Large intestine (tissue), 3 donors: Measurements from ENCODE around the gene SH2D6. TPM values are rescaled to one million over a fixed set of nuclear protein-coding genes. Genes with fewer than 3 reads are reported as not detected.

Source experiments
- DNase-seq, 2 donors: peaks; one replicate each; pipeline versions ENCODE4 v3.0.0 to v3.0.0-alpha.2; 2013
- H3K27ac ChIP-seq: one replicate; pipeline ENCODE4 v1.5.1; 2013; ENCODE audit warnings: low read length
- H3K27me3 ChIP-seq: 2 replicates; pipeline ENCODE4 v1.6.1; 2013; ENCODE audit warnings: low read length; ENCODE audit not compliant: control insufficient read depth, insufficient read depth
- H3K36me3 ChIP-seq: 2 replicates; pipeline ENCODE4 v1.6.1; 2013; ENCODE audit warnings: low read length; ENCODE audit not compliant: control insufficient read depth, insufficient read depth
- H3K4me1 ChIP-seq: one replicate; pipeline ENCODE4 v1.6.1; 2013; ENCODE audit warnings: low read length; ENCODE audit not compliant: control insufficient read depth, insufficient read depth
- H3K4me3 ChIP-seq: one replicate; pipeline ENCODE4 v1.5.1; 2013; ENCODE audit warnings: low read length
- H3K9me3 ChIP-seq: one replicate; pipeline ENCODE4 v1.6.1; 2013; ENCODE audit warnings: mild to moderate bottlenecking, low read depth, low read length, moderate library complexity; ENCODE audit not compliant: control insufficient read depth
- WGBS: methylation state at CpG from one replicate; pipeline ENCODE4 v1.1.5; 2013; ENCODE audit warnings: low lambda C conversion rate; ENCODE audit not compliant: insufficient coverage; 5-methylcytosine and 5-hydroxymethylcytosine counted together
- polyA plus RNA-seq: library from polyadenylated mRNA; unstranded; fragments of 120-200 nt; gene quantifications from one replicate; pipeline ENCODE4 v1.2.1, GENCODE V29; 2013

Gene SH2D6
- polyA plus RNA-seq, 1 donor: 3.8 TPM

GRCh38 chr2:85385746-85386145, 32.8 kb upstream of the SH2D6 start:
- WGBS: no CpG with 5 or more reads among the region's 2 CpGs
- peaks cover 53% of the 10 kb centered on the region for H3K36me3 ChIP-seq
- H3K27ac ChIP-seq: no peak overlapping the region
- H3K4me1 ChIP-seq: no peaks in the 10 kb centered on the region
- no peak for DNase-seq
- no peaks in the 10 kb centered on the region for H3K27me3 ChIP-seq
- H3K9me3 ChIP-seq: no peaks in the 10 kb centered on the region
- H3K4me3 ChIP-seq: no peak overlapping the region

GRCh38 chr2:85387754-85388153, 30.8 kb upstream of the SH2D6 start:
- Histone ChIP-seq H3K9me3 (no peaks in the 10 kb centered on the region), H3K27me3 (no peaks in the 10 kb centered on the region), H3K27ac (no peak overlapping the region), H3K4me3 (no peak overlapping the region), H3K36me3 (peaks cover 64% of the 10 kb centered on the region), H3K4me1 (no peaks in the 10 kb centered on the region)
- peak in 1 of 2 donors; percentile 21 for DNase-seq
- no CpG with 5 or more reads among the region's 2 CpGs for WGBS

- H3K4me1 ChIP-seq: no peaks in the 10 kb centered on the region
- WGBS: no CpG with 5 or more reads among the region's 9 CpGs
- H3K36me3 ChIP-seq: peaks cover 61% of the 10 kb centered on the region
- H3K27ac ChIP-seq: no peak overlapping the region
- no peaks in the 10 kb centered on the region for H3K27me3 ChIP-seq
- H3K4me3 ChIP-seq: no peak overlapping the region
- no peaks in the 10 kb centered on the region for H3K9me3 ChIP-seq
- DNase-seq: no peak
Observed at GRCh38 chr2:85388878-85389538, 29.5 kb upstream of the SH2D6 start.

GRCh38 chr2:85390941-85391669, 27.4 kb upstream of the SH2D6 start:
- DNase-seq: peak in 1 of 2 donors; percentile 37
- Histone ChIP-seq H3K36me3 (peaks cover 59% of the 10 kb centered on the region), H3K4me1 (no peaks in the 10 kb centered on the region), H3K27me3 (no peaks in the 10 kb centered on the region), H3K27ac (no peak overlapping the region), H3K4me3 (no peak overlapping the region), H3K9me3 (no peaks in the 10 kb centered on the region)
- no CpG with 5 or more reads among the region's 11 CpGs for WGBS

GRCh38 chr2:85393836-85394235, 24.7 kb upstream of the SH2D6 start:
- H3K27ac ChIP-seq: no peak overlapping the region
- WGBS: no CpG with 5 or more reads among the region's 4 CpGs
- DNase-seq: no peak
- H3K4me3 ChIP-seq: no peak overlapping the region
- peaks cover 2% of the 10 kb centered on the region for H3K4me1 ChIP-seq
- peaks cover 49% of the 10 kb centered on the region for H3K36me3 ChIP-seq
- no peaks in the 10 kb centered on the region for H3K27me3 ChIP-seq
- H3K9me3 ChIP-seq: no peaks in the 10 kb centered on the region

- peaks cover 2% of the 10 kb centered on the region for H3K4me1 ChIP-seq
- no peak overlapping the region for H3K4me3 ChIP-seq
- H3K9me3 ChIP-seq: no peaks in the 10 kb centered on the region
- DNase-seq: no peak
- WGBS: no CpG with 5 or more reads among the region's 4 CpGs
- no peaks in the 10 kb centered on the region for H3K27me3 ChIP-seq
- H3K27ac ChIP-seq: no peak overlapping the region
- H3K36me3 ChIP-seq: peaks cover 52% of the 10 kb centered on the region
Observed at GRCh38 chr2:85394261-85394681, 24.2 kb upstream of the SH2D6 start.

GRCh38 chr2:85394976-85395375, 23.5 kb upstream of the SH2D6 start:
- Histone ChIP-seq H3K27me3 (no peaks in the 10 kb centered on the region), H3K9me3 (no peaks in the 10 kb centered on the region), H3K4me3 (no peak overlapping the region), H3K36me3 (peaks cover 46% of the 10 kb centered on the region), H3K4me1 (peaks cover 2% of the 10 kb centered on the region), H3K27ac (no peak overlapping the region)
- WGBS: no CpG with 5 or more reads among the region's 6 CpGs
- no peak for DNase-seq

GRCh38 chr2:85395912-85396475, 22.5 kb upstream of the SH2D6 start:
- H3K4me3 ChIP-seq: no peak overlapping the region
- peaks cover 36% of the 10 kb centered on the region for H3K36me3 ChIP-seq
- 95% methylated on average over 7 of the region's 14 CpGs for WGBS
- H3K9me3 ChIP-seq: no peaks in the 10 kb centered on the region
- H3K27ac ChIP-seq: no peak overlapping the region
- peaks cover 2% of the 10 kb centered on the region for H3K4me1 ChIP-seq
- H3K27me3 ChIP-seq: no peaks in the 10 kb centered on the region
- DNase-seq: no peak

- DNase-seq: peak in 1 of 2 donors; percentile 38
- H3K36me3 ChIP-seq: peaks cover 33% of the 10 kb centered on the region
- no peak overlapping the region for H3K4me3 ChIP-seq
Observed at GRCh38 chr2:85396531-85397470, 21.7 kb upstream of the SH2D6 start.

GRCh38 chr2:85397925-85398331, 20.6 kb upstream of the SH2D6 start:
- H3K4me1 ChIP-seq: peaks cover 2% of the 10 kb centered on the region
- DNase-seq: no peak
- no peak overlapping the region for H3K27ac ChIP-seq
- WGBS: no CpG with 5 or more reads among the region's 4 CpGs
- H3K4me3 ChIP-seq: no peak overlapping the region
- H3K9me3 ChIP-seq: no peaks in the 10 kb centered on the region
- H3K27me3 ChIP-seq: no peaks in the 10 kb centered on the region
- H3K36me3 ChIP-seq: peaks cover 30% of the 10 kb centered on the region

More at GRCh38 chr2:85396531-85397470, 21.7 kb upstream of the SH2D6 start:
- H3K4me1 ChIP-seq: peaks cover 2% of the 10 kb centered on the region
- H3K27ac ChIP-seq: no peak overlapping the region
- 100% methylated on average over 1 of the region's 5 CpGs for WGBS
- H3K9me3 ChIP-seq: no peaks in the 10 kb centered on the region
- no peaks in the 10 kb centered on the region for H3K27me3 ChIP-seq
